ENCODE data around the gene MTSS2. TPM values are rescaled to one million over a fixed set of nuclear protein-coding genes. Genes with fewer than 3 reads are reported as not detected.

Gene MTSS2
- total RNA-seq, 1 donor: 97.6 TPM

- TF ChIP-seq, protein P1, sequence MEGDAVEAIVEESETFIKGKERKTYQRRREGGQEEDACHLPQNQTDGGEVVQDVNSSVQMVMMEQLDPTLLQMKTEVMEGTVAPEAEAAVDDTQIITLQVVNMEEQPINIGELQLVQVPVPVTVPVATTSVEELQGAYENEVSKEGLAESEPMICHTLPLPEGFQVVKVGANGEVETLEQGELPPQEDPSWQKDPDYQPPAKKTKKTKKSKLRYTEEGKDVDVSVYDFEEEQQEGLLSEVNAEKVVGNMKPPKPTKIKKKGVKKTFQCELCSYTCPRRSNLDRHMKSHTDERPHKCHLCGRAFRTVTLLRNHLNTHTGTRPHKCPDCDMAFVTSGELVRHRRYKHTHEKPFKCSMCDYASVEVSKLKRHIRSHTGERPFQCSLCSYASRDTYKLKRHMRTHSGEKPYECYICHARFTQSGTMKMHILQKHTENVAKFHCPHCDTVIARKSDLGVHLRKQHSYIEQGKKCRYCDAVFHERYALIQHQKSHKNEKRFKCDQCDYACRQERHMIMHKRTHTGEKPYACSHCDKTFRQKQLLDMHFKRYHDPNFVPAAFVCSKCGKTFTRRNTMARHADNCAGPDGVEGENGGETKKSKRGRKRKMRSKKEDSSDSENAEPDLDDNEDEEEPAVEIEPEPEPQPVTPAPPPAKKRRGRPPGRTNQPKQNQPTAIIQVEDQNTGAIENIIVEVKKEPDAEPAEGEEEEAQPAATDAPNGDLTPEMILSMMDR (IDR thresholded peaks at IDR 0.05; ENCODE audit: insufficient read depth, low read depth, low read length): no peak
- H3K4me3 ChIP-seq (ENCODE audit: low read depth, low read length): no peak overlapping the region
- DNase-seq (ENCODE audit: low read depth): no peak
Observed at GRCh38 chr16:70657956-70658355, 27.9 kb downstream of the MTSS2 start.

DNA sequence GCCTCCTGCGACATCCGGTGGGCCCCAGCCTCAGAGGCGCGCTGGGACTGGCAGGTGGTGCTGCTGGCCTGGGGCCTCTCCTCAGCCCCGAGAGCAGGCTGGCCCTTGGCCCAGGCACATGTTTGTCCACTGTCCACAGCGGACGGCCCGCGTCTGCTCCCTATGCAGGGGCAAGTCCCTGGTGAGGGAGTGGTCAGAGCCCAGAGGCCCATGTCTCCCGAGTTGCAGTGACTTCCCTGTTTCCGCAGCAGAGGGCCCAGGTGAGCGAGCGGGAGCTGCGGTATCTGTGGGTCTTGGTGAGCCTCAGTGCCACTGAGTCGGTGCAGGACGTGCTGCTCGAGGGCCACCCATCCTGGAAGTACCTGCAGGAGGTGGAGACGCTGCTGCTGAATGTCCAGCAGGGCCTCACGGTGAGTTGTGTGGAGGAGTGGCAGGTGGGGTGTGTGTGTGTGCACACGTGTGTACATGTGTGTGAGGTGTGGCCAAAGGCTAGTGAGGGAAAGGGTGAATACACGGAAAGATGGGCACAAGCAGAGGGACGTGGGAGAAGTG lies 29.1 kb downstream of the MTSS2 start:
- TF ChIP-seq, protein P1 (IDR thresholded peaks at IDR 0.05; ENCODE audit: insufficient read depth, low read depth, low read length): no peak
- H3K4me3 ChIP-seq (ENCODE audit: low read depth, low read length): no peak overlapping the region
- DNase-seq (ENCODE audit: low read depth): no peak

GRCh38 chr16:70656065-70656711 lies 29.7 kb downstream of the MTSS2 start:
- TF ChIP-seq, protein P1 (IDR thresholded peaks at IDR 0.05; ENCODE audit: insufficient read depth, low read depth, low read length): no peak
- DNase-seq (ENCODE audit: low read depth): no peak

DNA sequence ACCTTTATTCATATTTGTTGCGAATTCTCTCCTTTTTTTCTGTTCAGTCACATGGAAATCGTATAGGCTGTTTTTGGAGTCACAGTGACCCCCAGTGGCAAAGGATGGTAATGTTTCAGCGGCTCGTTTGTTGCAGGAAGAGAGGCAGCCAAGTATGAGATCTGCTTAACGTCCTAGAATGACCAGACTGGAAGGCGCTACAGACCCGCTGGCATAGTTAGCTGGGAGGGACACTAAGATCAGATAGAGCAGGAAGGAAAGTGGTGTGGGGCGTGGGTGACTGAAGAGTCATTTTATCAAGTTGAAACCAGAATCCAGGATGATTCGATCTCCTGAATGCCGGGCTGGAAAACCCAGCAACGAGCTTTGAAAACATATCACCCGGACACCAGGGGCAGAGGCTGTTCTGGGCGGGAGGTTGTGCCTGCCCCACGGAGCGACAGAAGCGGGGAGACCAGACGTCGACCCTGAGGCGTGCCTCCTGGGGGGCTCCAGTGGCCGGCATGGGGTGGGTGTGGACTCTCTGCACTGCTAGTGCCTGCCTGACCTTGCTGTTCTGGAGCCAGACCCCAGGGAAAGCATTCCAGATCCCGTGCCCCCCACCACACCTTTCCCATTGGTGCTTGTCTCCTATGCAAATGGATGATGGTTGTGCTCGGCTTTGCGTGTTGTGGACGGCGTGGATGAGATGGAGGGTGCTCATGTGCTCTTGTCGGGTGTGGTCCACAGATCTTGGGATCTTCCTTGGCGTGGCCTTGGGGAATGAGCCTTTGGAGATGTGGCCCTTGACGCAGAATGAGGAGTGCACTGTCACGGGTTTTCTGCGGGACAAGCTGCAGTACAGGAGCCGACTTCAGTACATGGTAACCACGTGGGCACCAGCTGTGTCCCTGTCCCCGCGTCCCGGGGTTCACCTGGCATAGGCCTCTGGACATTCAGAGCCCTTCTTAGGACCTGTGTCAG lies 31.8 kb downstream of the MTSS2 start:
- peak; percentile 91 for DNase-seq (ENCODE audit: low read depth)
- TF ChIP-seq, protein P1 (IDR thresholded peaks at IDR 0.05; ENCODE audit: insufficient read depth, low read depth, low read length): peak; percentile 91
- peak overlapping the region; percentile 49 for H3K4me3 ChIP-seq (ENCODE audit: low read depth, low read length)

More at GRCh38 chr16:70656065-70656711, 29.7 kb downstream of the MTSS2 start:
- no peak overlapping the region for H3K4me3 ChIP-seq (ENCODE audit: low read depth, low read length)

GRCh38 chr16:70653406-70653805 lies 32.4 kb downstream of the MTSS2 start:
- DNase-seq (ENCODE audit: low read depth): no peak
- H3K4me3 ChIP-seq (ENCODE audit: low read depth, low read length): no peak overlapping the region
- TF ChIP-seq, protein P1 (IDR thresholded peaks at IDR 0.05; ENCODE audit: insufficient read depth, low read depth, low read length): no peak

GRCh38 chr16:70652322-70652721 lies 33.5 kb downstream of the MTSS2 start:
- no peak overlapping the region for H3K4me3 ChIP-seq (ENCODE audit: low read depth, low read length)
- no peak for DNase-seq (ENCODE audit: low read depth)
- TF ChIP-seq, protein P1 (IDR thresholded peaks at IDR 0.05; ENCODE audit: insufficient read depth, low read depth, low read length): no peak

All from fibroblast of villous mesenchyme (primary cell).